Cardiac muscle cell (in vitro differentiated cells and primary cell): Measurements from ENCODE around the gene RSRC1. TPM values are rescaled to one million over a fixed set of nuclear protein-coding genes. Genes with fewer than 3 reads are reported as not detected.

Experiments
- DNase-seq, 2 donors: peaks; one replicate each; pipeline versions ENCODE4 v3.0.0 to v3.0.0-alpha.2; 2010 to 2017; ENCODE audit warnings: low read depth in 1 of 2, low spot score in 1 of 2
- H3K27ac ChIP-seq: fragments of 200-600 bp; sonication (generic); 2 replicates; pipeline ENCODE4 v1.5.1; 2016
- H3K27me3 ChIP-seq: fragments of 200-600 bp; sonication (generic); 2 replicates; pipeline ENCODE4 v1.6.0; 2016; ENCODE audit warnings: control low read depth
- H3K36me3 ChIP-seq: fragments of 200-600 bp; sonication (generic); 2 replicates; pipeline ENCODE4 v1.5.1; 2016; ENCODE audit warnings: control low read depth
- H3K4me1 ChIP-seq: fragments of 200-600 bp; sonication (generic); 2 replicates; pipeline ENCODE4 v1.8.1; 2017; ENCODE audit warnings: low read depth, mild to moderate bottlenecking, mixed run types
- H3K4me3 ChIP-seq: fragments of 200-600 bp; sonication (generic); 2 replicates; pipeline ENCODE4 v1.5.1; 2016; ENCODE audit warnings: mild to moderate bottlenecking
- H3K9me3 ChIP-seq: fragments of 200-600 bp; sonication (generic); 2 replicates; pipeline ENCODE4 v1.5.1; 2017; ENCODE audit warnings: low read depth, mild to moderate bottlenecking, control low read depth
- polyA plus RNA-seq: library from polyadenylated mRNA; unstranded; fragments of >200 nt; fragmentation: Nextera tagmentation; extraction: Ambion mirVana; gene quantifications from 2 replicates; pipeline ENCODE4 v1.2.1, GENCODE V29; 2016
- total RNA-seq: library from RNA; depleted of rRNA; stranded (reverse); fragments of >200 nt; gene quantifications from 2 replicates; pipeline ENCODE4 v1.2.3, GENCODE V29; 2016
- TF ChIP-seq, protein P1 (sequence below): IDR thresholded peaks from 2 replicates; pipeline ENCODE4 v1.5.1; 2012; ENCODE audit warnings: low read depth, mild to moderate bottlenecking, low read length

RSRC1 gene
- total and polyA plus RNA-seq, 2 experiments from 2014 or later, result 23.6 to 55.9 TPM

DNA sequence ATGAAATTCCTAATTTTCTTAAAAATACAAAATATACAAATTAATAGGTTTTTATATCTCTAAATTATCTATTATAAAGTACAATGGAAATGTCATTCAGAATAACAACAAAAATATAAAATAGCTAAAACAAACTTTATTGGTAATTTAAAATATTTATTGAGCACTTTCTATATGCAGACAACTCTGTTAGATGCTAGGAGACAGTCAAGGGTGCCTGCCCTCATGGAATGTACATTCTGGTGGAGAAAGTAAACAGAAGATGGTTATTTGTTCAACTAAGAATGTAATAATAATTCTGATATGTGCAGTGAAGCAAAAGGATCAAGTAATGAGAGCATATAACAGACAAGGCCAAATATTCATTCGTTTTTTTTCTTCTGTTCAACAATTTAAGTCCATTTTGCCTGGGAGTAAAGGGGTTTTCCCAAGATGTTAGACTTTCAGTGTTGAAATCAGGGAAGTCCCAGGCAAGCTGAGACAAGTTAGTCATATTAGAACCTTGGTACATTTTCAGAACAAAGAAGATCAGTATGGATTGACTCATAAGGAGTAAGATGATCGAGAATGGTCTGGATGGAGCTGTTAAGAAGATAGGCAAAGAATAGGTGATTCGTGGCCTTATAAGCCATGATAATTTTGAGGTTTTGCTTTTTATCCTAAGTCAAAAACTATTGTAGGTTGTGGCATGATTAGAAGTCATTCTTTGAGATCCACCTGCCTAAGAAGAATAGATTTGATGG, 310.9 kb downstream of the RSRC1 start:
- H3K4me3 ChIP-seq, result no peak overlapping the region
- peak in 1 of 2 donors; percentile 57 for DNase-seq
- H3K27ac ChIP-seq, result no peak overlapping the region
- no peaks in the 10 kb centered on the region for H3K36me3 ChIP-seq
- H3K4me1 ChIP-seq, result no peaks in the 10 kb centered on the region
- TF ChIP-seq, protein P1, sequence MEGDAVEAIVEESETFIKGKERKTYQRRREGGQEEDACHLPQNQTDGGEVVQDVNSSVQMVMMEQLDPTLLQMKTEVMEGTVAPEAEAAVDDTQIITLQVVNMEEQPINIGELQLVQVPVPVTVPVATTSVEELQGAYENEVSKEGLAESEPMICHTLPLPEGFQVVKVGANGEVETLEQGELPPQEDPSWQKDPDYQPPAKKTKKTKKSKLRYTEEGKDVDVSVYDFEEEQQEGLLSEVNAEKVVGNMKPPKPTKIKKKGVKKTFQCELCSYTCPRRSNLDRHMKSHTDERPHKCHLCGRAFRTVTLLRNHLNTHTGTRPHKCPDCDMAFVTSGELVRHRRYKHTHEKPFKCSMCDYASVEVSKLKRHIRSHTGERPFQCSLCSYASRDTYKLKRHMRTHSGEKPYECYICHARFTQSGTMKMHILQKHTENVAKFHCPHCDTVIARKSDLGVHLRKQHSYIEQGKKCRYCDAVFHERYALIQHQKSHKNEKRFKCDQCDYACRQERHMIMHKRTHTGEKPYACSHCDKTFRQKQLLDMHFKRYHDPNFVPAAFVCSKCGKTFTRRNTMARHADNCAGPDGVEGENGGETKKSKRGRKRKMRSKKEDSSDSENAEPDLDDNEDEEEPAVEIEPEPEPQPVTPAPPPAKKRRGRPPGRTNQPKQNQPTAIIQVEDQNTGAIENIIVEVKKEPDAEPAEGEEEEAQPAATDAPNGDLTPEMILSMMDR, result no peak
- H3K9me3 ChIP-seq, result no peaks in the 10 kb centered on the region
- no peaks in the 10 kb centered on the region for H3K27me3 ChIP-seq

DNA sequence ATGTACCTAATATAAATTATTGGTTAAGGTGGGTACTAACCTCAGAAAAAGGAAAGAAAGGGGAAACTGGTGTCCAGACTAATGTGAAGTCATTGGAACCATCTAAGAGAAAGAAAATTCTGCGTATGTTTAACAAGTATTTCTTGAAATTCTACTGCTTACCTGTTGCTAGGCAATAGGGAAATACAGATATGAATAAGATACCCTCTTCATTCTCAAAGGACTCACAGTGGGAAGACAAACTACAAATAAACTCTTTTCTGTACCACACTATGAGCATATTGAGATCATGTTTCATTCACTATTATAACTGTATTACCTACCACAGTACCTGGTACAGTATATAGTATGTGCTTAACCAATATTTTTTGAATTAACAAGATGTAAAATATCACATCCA, 320.6 kb downstream of the RSRC1 start:
- Histone ChIP-seq H3K27ac (no peak overlapping the region), H3K9me3 (no peaks in the 10 kb centered on the region), H3K27me3 (no peaks in the 10 kb centered on the region), H3K4me1 (no peaks in the 10 kb centered on the region), H3K36me3 (no peaks in the 10 kb centered on the region), H3K4me3 (no peak overlapping the region)
- TF ChIP-seq, protein P1, result no peak
- DNase-seq, result no peak

DNA sequence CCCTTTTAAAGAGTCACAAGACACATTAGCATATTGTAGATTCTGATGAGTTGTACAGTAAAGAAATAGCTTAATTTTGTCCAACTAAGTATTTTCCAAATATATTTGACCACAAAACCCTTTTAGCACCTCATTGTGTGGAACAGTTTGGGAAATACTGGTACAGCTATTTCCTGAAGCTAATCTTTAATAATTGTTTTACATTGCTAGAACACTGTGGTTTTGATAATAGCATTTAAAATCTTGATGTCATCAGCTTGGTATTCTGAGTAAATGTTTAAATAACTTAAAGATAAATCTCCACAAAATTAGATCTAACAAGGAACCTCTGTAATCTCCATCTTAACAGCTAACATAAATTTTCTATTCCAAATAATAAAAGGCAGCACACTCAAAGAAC, 321.1 kb downstream of the RSRC1 start:
- Histone ChIP-seq H3K27ac (no peak overlapping the region), H3K4me1 (no peaks in the 10 kb centered on the region), H3K27me3 (no peaks in the 10 kb centered on the region), H3K4me3 (no peak overlapping the region), H3K36me3 (no peaks in the 10 kb centered on the region), H3K9me3 (no peaks in the 10 kb centered on the region)
- peak in 1 of 2 donors; percentile 54 for DNase-seq
- TF ChIP-seq, protein P1, result no peak

DNA sequence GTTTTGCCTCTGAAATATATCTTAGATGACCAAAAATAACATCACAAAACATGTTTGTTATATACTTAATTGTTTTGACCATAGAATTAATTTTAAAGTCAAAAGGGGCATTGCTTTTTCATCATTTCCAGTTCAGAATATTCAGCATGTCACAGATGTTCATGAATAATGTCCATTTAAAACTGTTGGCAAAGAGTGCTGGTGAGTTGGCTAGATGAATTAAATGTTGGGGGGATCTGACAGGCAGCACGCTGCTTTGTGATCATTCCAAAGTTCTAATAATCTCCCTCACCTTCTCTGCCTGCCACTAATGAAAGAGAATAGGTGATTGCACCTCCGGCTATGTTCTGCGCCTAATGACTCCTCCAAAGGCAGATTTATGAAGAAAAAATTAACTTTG, 321.9 kb downstream of the RSRC1 start:
- no peaks in the 10 kb centered on the region for H3K4me1 ChIP-seq
- TF ChIP-seq, protein P1, result no peak
- no peaks in the 10 kb centered on the region for H3K27me3 ChIP-seq
- no peaks in the 10 kb centered on the region for H3K36me3 ChIP-seq
- H3K9me3 ChIP-seq, result no peaks in the 10 kb centered on the region
- no peak for DNase-seq
- H3K27ac ChIP-seq, result no peak overlapping the region
- H3K4me3 ChIP-seq, result no peak overlapping the region

DNA sequence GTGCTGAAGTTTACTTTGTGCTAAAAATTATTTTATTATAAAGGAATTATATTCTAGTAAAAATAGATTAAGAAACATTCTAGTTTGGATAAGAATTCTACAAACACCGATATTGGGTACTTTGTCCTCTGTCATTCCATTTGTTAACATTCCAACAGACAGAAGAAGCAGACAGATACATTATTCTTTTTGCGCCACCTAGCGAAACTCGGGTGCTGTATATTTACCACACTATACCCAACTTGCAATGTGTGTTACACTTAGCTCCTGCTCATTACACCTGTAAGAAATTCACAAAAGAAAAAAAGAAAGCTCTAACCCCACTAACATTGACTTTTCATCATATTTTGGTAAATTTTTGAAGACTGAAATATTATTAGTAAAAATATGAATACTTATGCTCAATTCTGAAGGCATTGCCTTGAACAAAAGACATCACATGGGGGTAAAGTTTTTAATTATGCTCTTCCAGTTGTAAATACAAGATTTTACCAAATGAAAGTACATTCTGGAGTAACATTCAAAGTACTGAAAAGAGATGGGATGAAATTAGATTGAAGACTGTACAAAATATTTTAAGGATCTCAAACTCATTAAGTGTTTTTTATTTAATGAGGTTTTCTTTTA, 324.6 kb downstream of the RSRC1 start:
- no peak overlapping the region for H3K4me3 ChIP-seq
- H3K27me3 ChIP-seq, result no peaks in the 10 kb centered on the region
- no peak overlapping the region for H3K27ac ChIP-seq
- H3K9me3 ChIP-seq, result no peaks in the 10 kb centered on the region
- DNase-seq, result peak; percentile 79 to 81
- TF ChIP-seq, protein P1, result peak; percentile 71
- no peaks in the 10 kb centered on the region for H3K36me3 ChIP-seq
- no peaks in the 10 kb centered on the region for H3K4me1 ChIP-seq
